Neuronal stem cell (in vitro differentiated cells): ENCODE measurements around the gene ERH.
"Not testable (repeated sequence)": the region's sequence is repeated elsewhere in the genome, so short reads cannot be mapped to it uniquely, and the experiment has no call there.

Source experiments
- DNase-seq: peaks from one replicate; pipeline ENCODE4 v3.0.0-alpha.2; 2013; ENCODE audit warnings: low spot score
- H2AFZ ChIP-seq: one replicate; pipeline ENCODE4 v1.6.1; 2013; ENCODE audit warnings: mild to moderate bottlenecking, low read length, inconsistent platforms
- H2AK5ac ChIP-seq: 2 replicates; pipeline ENCODE4 v1.6.1; 2013; ENCODE audit warnings: low read depth, mild to moderate bottlenecking, inconsistent platforms, low read length, moderate library complexity, mixed read lengths
- H2BK120ac ChIP-seq: 2 replicates; pipeline ENCODE4 v1.6.1; 2013; ENCODE audit warnings: low read depth, mild to moderate bottlenecking, inconsistent platforms, low read length, moderate library complexity, mixed read lengths
- H2BK12ac ChIP-seq: one replicate; pipeline ENCODE4 v1.6.1; 2013; ENCODE audit warnings: low read length, inconsistent platforms
- H2BK15ac ChIP-seq: 2 replicates; pipeline ENCODE4 v1.6.1; 2013; ENCODE audit warnings: mild to moderate bottlenecking, low read length, inconsistent platforms, mixed read lengths
- H2BK5ac ChIP-seq: one replicate; pipeline ENCODE4 v1.6.1; 2013; ENCODE audit warnings: inconsistent platforms, mild to moderate bottlenecking, low read length, moderate library complexity
- H3K14ac ChIP-seq: one replicate; pipeline ENCODE4 v1.6.1; 2013; ENCODE audit warnings: low read length, inconsistent platforms
- H3K18ac ChIP-seq: 2 replicates; pipeline ENCODE4 v1.6.1; 2013; ENCODE audit warnings: low read length, inconsistent platforms
- H3K23ac ChIP-seq: 2 replicates; pipeline ENCODE4 v1.6.1; 2013; ENCODE audit warnings: low read depth, mild to moderate bottlenecking, mixed read lengths, low read length, inconsistent platforms; ENCODE audit not compliant: poor library complexity
- H3K27ac ChIP-seq: replicated peaks from 3 replicates; pipeline ENCODE4 v1.5.1; 2013; ENCODE audit warnings: low read length, inconsistent platforms
- H3K27me3 ChIP-seq, 3 experiments: 2 replicates each; pipeline ENCODE4 v1.6.1; 2013; ENCODE audit warnings: low read length in 3 of 3, mild to moderate bottlenecking in 2 of 3, inconsistent platforms in 1 of 3, low read depth in 1 of 3, mixed read lengths in 1 of 3, moderate library complexity in 1 of 3; ENCODE audit not compliant: control insufficient read depth in 3 of 3, insufficient read depth in 3 of 3
- H3K36me3 ChIP-seq, 2 donors: replicated peaks in 1 of 2; 2 replicates each; pipeline ENCODE4 v1.6.1; 2013; ENCODE audit warnings: low read length in 2 of 2; ENCODE audit not compliant: control insufficient read depth in 2 of 2, insufficient read depth in 2 of 2
- H3K4ac ChIP-seq: 2 replicates; pipeline ENCODE4 v1.6.1; 2013; ENCODE audit warnings: inconsistent platforms, mild to moderate bottlenecking, low read length, moderate library complexity
- H3K4me1 ChIP-seq, 2 donors: 1 replicate in 1 of 2; 2 replicates in 1 of 2; pipeline ENCODE4 v1.6.1; 2013; ENCODE audit warnings: low read length in 2 of 2, low read depth in 1 of 2; ENCODE audit not compliant: control insufficient read depth in 2 of 2, insufficient read depth in 1 of 2
- H3K4me2 ChIP-seq: one replicate; pipeline ENCODE4 v1.6.1; 2013; ENCODE audit warnings: mild to moderate bottlenecking, low read length, inconsistent platforms; ENCODE audit not compliant: insufficient read depth, poor library complexity, severe bottlenecking
- H3K4me3 ChIP-seq, 2 donors: 2 replicates each; pipeline ENCODE4 v1.5.1; 2013; ENCODE audit warnings: low read length in 2 of 2, mild to moderate bottlenecking in 2 of 2, inconsistent platforms in 1 of 2, moderate library complexity in 1 of 2
- H3K79me1 ChIP-seq: one replicate; pipeline ENCODE4 v1.6.1; 2013; ENCODE audit warnings: low read depth, mild to moderate bottlenecking, inconsistent platforms, low read length, moderate library complexity
- H3K9ac ChIP-seq: one replicate; pipeline ENCODE4 v1.6.1; 2013; ENCODE audit warnings: mild to moderate bottlenecking, low read depth, low read length, inconsistent platforms; ENCODE audit not compliant: poor library complexity
- H3K9me3 ChIP-seq, 2 donors: replicated peaks in 1 of 2; 2 replicates each; pipeline versions ENCODE3 to v1.6.1; 2013; ENCODE audit warnings: low read length in 2 of 2, mild to moderate bottlenecking in 2 of 2, inconsistent platforms in 1 of 2, low read depth in 1 of 2, mixed read lengths in 1 of 2, moderate library complexity in 1 of 2; ENCODE audit not compliant: control insufficient read depth in 2 of 2, insufficient read depth in 1 of 2
- H4K8ac ChIP-seq: one replicate; pipeline ENCODE4 v1.6.1; 2013; ENCODE audit warnings: low read depth, mild to moderate bottlenecking, inconsistent platforms, low read length, moderate library complexity
- H4K91ac ChIP-seq: one replicate; pipeline ENCODE4 v1.6.1; 2013; ENCODE audit warnings: low read length, low read depth, mild to moderate bottlenecking, inconsistent platforms; ENCODE audit not compliant: poor library complexity
- WGBS, 2 donors: extraction: QIAGEN DNeasy Blood & Tissue Kit; methylation state at CpG; one replicate each; pipeline ENCODE4 v1.1.7; 2013; ENCODE audit warnings: missing lambda C conversion rate in 2 of 2, mixed read lengths in 1 of 2; ENCODE audit not compliant: insufficient read length in 2 of 2, insufficient replicate concordance in 1 of 2; ENCODE audit errors: extremely low coverage in 2 of 2; 5-methylcytosine and 5-hydroxymethylcytosine counted together

Gene ERH

GRCh38 chr14:69427596-69427995, 29.5 kb upstream of the ERH start:
- peaks cover 0 to 14% of the 10 kb centered on the region in 2 donors for H3K9me3 ChIP-seq
- no peak overlapping the region for H2BK12ac ChIP-seq
- H3K79me1 ChIP-seq, result no peaks in the 10 kb centered on the region
- H2AFZ ChIP-seq, result no peak overlapping the region
- H3K36me3 ChIP-seq, result peaks cover 7 to 62% of the 10 kb centered on the region in 2 donors
- H3K18ac ChIP-seq, result no peak overlapping the region
- H2BK120ac ChIP-seq, result no peak overlapping the region
- H3K27me3 ChIP-seq, result no peaks in the 10 kb centered on the region
- H4K91ac ChIP-seq, result no peak overlapping the region
- no peak overlapping the region for H2BK15ac ChIP-seq
- H3K14ac ChIP-seq, result no peak overlapping the region
- WGBS, 2 donors, result no CpG with 5 or more reads among the region's 1 CpG
- no peak overlapping the region for H2AK5ac ChIP-seq
- no peak overlapping the region for H3K23ac ChIP-seq
- no peak overlapping the region for H3K9ac ChIP-seq
- no peak overlapping the region for H3K27ac ChIP-seq
- no peak overlapping the region for H3K4me2 ChIP-seq
- no peak overlapping the region for H3K4ac ChIP-seq
- H3K4me3 ChIP-seq, result no peak overlapping the region
- H3K4me1 ChIP-seq, result no peaks in the 10 kb centered on the region
- no peak overlapping the region for H4K8ac ChIP-seq
- DNase-seq, result no peak
- H2BK5ac ChIP-seq, result no peak overlapping the region

- H2BK5ac ChIP-seq, result no peak overlapping the region
- peaks cover 7 to 57% of the 10 kb centered on the region in 2 donors for H3K36me3 ChIP-seq
- no peaks in the 10 kb centered on the region for H3K27me3 ChIP-seq
- H3K18ac ChIP-seq, result no peak overlapping the region
- H3K4me1 ChIP-seq, result no peaks in the 10 kb centered on the region
- no peak overlapping the region for H2BK12ac ChIP-seq
- no peak overlapping the region for H3K23ac ChIP-seq
- no peak for DNase-seq
- no peak overlapping the region for H3K27ac ChIP-seq
- H4K91ac ChIP-seq, result no peak overlapping the region
- no CpG with 5 or more reads among the region's 2 CpGs for WGBS, 2 donors
- no peak overlapping the region for H2BK120ac ChIP-seq
- H3K4me2 ChIP-seq, result no peak overlapping the region
- H3K79me1 ChIP-seq, result peaks cover 2% of the 10 kb centered on the region
- no peak overlapping the region for H3K9ac ChIP-seq
- no peak overlapping the region for H2AK5ac ChIP-seq
- no peak overlapping the region for H3K14ac ChIP-seq
- H3K4ac ChIP-seq, result no peak overlapping the region
- no peak overlapping the region for H2BK15ac ChIP-seq
- no peak overlapping the region for H3K4me3 ChIP-seq
- no peak overlapping the region for H4K8ac ChIP-seq
- H3K9me3 ChIP-seq, result peaks cover 0 to 7% of the 10 kb centered on the region in 2 donors
- H2AFZ ChIP-seq, result no peak overlapping the region
Observed at GRCh38 chr14:69424149-69424923, 26.2 kb upstream of the ERH start.

GRCh38 chr14:69423279-69423678, 25.2 kb upstream of the ERH start:
- H3K9ac ChIP-seq, result no peak overlapping the region
- no peak overlapping the region for H2AFZ ChIP-seq
- H3K27ac ChIP-seq, result no peak overlapping the region
- no peak overlapping the region for H2BK5ac ChIP-seq
- no peak overlapping the region for H2AK5ac ChIP-seq
- H3K23ac ChIP-seq, result no peak overlapping the region
- H3K79me1 ChIP-seq, result peaks cover 2% of the 10 kb centered on the region
- no peak overlapping the region for H3K4me3 ChIP-seq
- H2BK12ac ChIP-seq, result no peak overlapping the region
- no peak overlapping the region for H3K4me2 ChIP-seq
- no peaks in the 10 kb centered on the region for H3K4me1 ChIP-seq
- no peaks in the 10 kb centered on the region for H3K27me3 ChIP-seq
- no peak overlapping the region for H4K91ac ChIP-seq
- H4K8ac ChIP-seq, result no peak overlapping the region
- H2BK120ac ChIP-seq, result no peak overlapping the region
- DNase-seq, result no peak
- H3K18ac ChIP-seq, result no peak overlapping the region
- no peak overlapping the region for H3K4ac ChIP-seq
- no CpG with 5 or more reads among the region's 4 CpGs for WGBS, 2 donors
- H3K9me3 ChIP-seq, result peaks cover 0 to 7% of the 10 kb centered on the region in 2 donors
- peaks cover 7 to 49% of the 10 kb centered on the region in 2 donors for H3K36me3 ChIP-seq
- no peak overlapping the region for H3K14ac ChIP-seq
- H2BK15ac ChIP-seq, result no peak overlapping the region

DNA sequence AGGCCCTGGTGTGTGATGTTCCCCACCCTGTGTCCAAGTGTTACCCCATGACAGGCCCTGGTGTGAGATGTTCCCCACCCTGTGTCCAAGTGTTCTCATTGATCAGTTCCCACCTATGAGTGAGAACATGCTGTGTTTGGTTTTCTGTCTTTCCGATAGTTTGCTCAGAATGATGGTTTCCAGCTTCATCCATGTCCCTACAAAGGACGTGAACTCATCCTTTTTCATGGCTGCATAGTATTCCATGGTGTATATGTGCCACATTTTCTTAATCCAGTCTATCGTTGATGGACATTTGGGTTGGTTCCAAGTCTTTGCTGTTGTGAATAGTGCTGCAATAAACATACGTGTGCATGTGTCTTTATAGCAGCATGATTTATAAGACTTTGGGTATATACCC, 18.0 kb upstream of the ERH start:
- not testable (repeated sequence) for H3K18ac ChIP-seq, H3K9ac ChIP-seq, H2AFZ ChIP-seq, H3K27me3 ChIP-seq, H3K9me3 ChIP-seq, H3K14ac ChIP-seq, H2AK5ac ChIP-seq, H2BK12ac ChIP-seq, H4K91ac ChIP-seq, H3K79me1 ChIP-seq, H2BK120ac ChIP-seq, H3K36me3 ChIP-seq, H4K8ac ChIP-seq, H3K4me1 ChIP-seq, H3K27ac ChIP-seq, DNase-seq, H3K4me3 ChIP-seq, H3K4me2 ChIP-seq, H2BK15ac ChIP-seq, H3K23ac ChIP-seq, H3K4ac ChIP-seq, H2BK5ac ChIP-seq
- no CpG with 5 or more reads among the region's 4 CpGs for WGBS, 2 donors
